ENCODE measurements around the gene PLCE1.

PLCE1 gene

DNA sequence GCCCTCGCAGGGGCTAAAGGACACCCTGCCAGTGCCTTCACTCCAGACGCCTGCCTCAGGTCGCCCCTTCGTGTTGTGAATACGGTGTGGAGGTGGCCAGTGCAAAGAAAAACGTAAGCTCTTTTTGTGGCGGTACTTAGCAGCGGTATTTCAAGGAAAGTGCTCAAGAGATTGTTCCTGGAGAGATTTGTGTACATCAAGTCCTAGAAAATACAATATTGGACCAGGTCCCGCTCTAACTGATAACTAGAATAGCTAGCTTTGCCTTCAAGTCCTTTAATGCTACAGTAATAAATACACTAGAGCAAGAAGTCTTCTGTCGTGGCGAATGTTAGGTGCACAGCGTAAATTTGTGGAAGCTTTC is 689 bp downstream of the PLCE1 start:
- no peak for DNase-seq (ENCODE audit: low spot score)

DNA sequence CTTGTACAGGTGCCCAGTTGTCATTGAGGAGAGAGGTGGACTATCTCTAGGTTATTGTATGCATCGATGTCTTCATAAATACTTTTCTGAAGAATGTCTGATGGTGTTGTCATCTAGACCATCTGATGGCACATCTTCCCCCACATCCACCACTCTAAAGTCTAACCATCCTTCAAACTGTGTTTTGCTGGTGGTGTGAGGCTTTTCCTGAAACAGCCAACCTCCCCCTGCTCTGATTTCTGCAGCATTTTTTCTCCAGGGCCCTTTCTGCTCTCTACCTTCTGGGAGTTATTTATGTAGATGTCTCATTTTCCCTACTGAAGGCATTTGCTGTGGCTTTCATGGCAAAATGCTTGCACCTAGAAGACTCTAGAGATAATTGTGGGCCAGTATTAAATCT is 1.5 kb downstream of the PLCE1 start:
- DNase-seq (ENCODE audit: low spot score): no peak

DNA sequence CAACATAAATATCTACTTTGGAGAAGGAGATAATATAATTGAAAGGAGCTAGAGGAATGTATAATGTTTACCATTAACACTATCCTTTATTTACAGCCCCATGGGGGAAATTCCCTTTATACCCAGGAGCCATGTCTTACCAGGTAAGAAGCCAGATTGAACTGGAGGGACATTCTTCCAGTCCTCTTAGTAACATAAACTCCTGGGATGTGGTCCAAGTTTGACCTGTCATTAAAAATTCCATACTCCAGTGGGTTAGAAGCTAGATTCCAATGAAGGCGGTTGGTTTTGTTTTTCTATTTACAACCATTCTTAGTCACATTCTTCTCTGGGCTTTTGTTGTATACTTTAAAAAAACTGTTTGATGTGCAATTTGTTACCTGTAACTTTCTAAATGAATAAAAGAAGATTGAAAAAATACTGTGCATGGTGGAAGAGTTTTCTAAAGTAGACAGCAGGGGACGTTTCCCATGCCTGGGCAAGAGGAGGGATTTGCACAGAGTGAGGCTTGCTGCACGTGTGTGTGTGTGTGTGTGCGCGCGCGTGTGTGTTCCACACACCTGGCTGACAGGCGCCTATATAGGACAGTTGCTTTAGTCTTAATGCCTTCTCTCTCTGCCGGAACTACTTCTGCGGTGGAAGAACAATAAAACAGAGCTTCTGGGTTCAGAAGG is 2.0 kb downstream of the PLCE1 start:
- DNase-seq (ENCODE audit: low spot score): peak; percentile 43

DNA sequence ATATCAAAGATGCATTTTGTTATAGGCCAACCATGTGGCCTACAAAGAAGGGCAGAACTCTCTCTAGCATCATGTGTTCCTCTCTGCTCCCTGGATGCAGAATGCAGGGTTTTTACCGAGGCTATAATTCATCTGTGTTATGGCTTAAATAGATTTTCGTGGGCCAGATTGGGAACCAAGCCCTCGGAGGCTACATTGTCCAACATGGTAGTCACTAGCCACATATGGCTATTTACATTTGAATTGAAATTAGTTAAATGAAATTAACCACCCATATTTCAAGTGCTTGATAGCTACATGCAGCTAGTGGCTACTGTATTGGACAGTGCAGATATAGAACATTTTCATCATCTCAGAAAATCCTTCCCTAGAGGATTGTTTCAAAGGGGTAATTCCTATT is 2.8 kb downstream of the PLCE1 start:
- no peak for DNase-seq (ENCODE audit: low spot score)

DNA sequence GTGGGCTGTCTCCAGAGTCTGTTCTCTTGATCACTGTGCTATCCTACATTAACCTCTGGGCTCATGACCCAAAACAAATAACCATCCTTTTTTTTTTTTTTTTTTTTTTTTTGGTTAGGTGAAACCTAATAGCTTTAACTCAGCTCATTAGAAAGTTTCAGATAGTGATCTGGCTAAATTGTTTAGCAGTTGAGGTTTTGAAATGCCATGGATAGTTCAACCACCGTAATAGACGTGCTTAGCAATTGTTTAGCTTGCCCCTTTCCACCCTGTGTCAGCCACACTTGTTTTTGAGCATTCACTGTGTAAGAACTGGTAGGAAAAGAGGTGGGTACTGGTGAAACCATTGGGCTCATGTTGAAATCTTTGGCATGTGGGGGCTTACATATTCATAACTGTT is 3.8 kb downstream of the PLCE1 start:
- no peak for DNase-seq (ENCODE audit: low spot score)

DNA sequence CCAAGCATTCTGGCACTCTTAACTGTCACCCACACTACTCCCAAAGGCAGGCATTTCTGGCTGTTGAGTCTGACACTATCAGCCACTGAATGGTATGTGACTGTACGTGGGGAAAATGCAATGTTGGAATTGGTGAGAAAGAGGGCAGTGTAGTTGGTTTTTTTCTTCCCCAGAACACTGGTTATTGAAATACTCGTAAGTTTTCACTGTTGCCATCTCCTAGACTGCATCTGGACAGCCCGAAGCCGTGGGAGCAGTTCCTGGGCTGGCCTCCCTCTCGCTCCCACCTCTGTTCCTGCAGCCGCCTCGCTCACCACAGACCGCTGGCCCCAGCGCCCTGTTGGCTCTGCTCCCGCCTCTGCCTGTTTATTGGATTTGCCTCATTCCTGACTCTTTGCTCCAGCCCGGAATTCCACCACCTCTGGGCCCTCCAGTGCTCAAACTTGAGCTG is 5.7 kb downstream of the PLCE1 start:
- DNase-seq (ENCODE audit: low spot score): peak; percentile 63

DNA sequence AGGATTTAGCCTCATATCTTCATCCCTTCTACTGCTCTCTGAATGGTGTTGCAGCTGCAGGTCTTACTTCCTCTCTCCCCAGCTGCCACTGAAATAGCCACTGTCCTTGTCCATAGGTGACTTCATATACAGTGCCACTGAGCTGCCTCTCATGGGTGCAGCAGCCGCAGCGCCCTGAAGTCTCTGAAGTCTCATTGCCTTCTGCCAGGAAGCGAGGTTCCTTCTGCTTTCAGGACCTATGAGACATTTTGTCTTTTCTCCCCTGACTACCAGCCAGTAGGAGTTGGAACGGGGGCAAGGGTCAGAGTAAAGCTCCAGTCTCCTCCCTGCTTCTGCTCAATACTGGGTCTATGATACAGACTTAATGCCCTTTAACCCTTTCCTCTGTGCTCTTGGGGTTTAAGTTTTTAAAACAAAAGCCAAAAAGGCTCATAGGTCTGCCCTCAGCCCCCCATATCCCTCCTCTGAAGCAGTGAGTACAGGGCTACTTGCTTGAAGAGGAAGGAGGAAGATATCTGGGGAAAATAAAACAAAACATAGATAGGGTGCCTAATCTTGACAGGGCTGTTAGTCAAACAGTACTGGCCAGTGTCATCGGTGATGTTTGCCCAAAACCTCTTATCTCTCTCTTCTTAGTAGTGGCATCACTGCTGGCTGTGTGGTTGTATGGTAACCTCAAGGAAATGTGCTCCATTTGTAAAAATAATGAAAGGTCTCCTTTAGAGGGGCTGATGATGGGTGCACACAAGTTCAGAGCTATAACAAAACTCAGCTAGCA is 7.1 kb downstream of the PLCE1 start:
- DNase-seq (ENCODE audit: low spot score): no peak

DNA sequence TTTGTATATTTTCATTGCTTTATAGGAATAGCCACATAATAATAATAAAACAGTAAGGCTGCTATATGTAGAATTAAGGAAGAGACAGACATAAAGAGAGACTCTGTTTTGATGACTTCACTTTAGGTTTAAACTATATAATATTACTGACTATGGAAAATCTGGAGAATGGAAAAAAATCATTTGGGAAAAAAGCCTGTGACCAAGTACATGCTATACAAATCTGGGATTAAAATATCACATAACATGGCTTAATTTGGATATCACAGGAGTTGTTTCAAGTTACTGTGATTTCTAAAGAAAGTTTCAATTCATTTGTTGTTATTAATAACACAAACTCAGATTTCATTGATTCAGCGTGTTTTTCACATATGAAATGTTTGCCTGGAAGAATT is 7.7 kb downstream of the PLCE1 start:
- DNase-seq (ENCODE audit: low spot score): no peak

DNA sequence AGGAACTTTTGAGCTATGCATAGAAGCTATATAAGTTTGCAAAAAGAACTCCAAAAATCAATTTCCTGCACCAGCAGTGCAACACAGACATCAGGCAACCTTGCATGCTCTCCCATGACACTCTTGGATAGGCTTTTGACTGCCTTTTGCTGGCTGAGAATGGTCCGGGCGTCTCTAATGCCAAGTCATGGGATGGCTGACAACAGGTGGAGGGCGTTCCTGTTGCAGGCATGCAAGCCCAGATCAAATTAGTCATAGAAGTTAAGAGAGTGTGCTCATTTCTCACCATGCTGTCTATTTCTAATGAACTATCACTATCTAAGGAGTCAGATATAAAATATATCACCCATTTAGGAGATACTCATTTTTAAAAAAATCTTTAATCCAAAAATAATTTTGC is 8.4 kb downstream of the PLCE1 start:
- no peak for DNase-seq (ENCODE audit: low spot score)

DNA sequence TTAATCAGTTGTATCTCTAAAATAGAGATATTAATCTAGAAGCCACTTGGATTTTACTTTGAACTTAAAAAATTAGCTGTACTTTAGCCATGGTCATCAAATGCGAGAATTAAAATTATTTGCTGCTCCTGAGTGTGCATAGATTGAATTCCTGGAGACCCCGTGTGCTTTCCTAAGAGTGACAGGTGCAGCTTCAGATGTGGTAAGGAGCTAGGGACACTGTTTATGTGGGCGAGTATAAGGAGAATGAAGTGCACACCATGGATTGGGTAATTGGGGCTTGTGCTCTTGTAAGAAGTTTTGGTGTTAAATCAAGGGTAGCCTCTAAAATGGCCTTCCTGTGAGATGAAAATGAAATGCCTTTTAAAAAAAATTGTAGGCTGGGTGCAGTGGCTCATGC is 9.8 kb downstream of the PLCE1 start:
- DNase-seq (ENCODE audit: low spot score): no peak

DNA sequence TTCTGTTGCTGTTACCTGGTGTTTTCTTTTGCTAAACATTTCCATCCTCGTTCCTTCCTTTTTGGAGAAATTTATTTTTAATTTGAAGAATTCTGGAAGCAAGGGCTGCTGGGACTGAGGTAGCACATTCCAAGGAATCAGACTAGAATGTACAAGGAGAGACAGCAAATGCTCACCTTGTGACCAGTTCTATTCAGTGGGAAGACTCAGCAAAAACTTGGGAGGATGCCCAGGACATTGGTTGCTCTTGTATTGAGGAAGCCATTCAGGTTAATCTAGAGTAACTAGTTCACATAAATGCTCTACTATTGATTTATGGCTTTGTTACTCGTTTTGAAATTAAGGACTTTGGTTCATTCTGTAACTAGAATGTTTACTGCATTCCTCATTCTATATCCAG is 11.3 kb downstream of the PLCE1 start:
- DNase-seq (ENCODE audit: low spot score): no peak

DNA sequence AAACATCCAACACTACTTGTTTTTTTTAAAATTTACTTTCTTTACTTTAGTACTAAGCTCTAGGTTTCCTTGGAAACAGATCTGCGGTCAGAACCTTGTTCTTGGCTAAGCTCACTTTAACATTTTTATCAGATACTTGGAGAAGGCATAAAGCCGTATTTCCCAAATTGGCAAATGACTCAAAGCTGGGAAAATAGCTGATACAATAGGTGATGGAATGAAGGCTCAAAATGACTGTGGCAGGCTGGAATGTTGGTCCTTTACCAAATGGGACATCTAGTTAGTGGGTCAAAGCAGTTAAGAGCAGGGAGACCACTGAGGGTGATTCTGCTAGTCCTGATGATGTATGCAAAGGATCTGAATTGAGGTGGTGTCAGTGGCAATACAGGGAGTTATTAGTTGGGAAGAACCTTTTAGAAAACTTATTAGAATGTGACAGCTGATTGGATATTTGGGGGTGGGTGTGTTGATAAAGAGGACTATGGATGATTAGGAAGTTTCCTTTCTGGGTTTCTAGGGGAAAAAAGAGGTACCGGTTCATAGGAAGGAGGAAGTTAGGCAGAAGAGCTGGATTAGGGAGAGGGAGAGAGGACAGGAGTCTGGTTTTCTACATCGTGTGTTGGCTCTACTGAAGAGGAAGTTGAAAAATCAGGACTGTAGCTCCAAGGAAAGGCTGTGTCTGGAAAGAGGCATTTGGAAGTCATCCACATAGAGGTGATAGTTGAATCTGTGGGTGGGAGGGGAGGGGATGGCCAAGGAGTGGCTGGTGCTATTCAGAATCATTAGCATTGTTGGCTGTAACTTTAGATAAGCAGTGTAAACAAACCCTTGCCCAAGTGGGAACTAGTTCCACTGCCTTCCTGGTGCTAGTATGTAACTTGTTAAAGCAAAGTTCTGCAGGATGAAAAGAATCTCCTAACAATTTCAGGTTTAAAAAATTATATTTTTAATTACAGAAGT is 13.1 kb downstream of the PLCE1 start:
- DNase-seq (ENCODE audit: low spot score): no peak

DNA sequence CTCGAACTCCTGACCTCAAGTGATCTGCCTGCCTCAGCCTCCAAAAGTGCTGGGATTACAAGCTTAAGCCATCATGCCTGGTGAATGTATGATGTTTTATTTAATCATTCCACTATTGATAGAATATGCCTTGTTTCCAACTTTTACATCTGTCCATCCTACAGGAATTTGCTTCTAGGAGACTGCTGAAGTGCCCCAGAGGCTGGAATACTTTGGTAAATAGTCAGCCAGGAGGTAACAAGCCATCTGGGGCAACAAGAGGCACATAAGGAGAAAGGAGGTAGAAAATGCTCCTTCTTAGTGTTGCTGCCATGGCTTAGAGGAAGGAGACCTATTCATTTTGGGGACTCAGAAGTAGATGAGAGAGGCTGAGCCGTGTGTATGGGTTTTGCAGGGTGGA is 14.8 kb downstream of the PLCE1 start:
- DNase-seq (ENCODE audit: low spot score): no peak

DNA sequence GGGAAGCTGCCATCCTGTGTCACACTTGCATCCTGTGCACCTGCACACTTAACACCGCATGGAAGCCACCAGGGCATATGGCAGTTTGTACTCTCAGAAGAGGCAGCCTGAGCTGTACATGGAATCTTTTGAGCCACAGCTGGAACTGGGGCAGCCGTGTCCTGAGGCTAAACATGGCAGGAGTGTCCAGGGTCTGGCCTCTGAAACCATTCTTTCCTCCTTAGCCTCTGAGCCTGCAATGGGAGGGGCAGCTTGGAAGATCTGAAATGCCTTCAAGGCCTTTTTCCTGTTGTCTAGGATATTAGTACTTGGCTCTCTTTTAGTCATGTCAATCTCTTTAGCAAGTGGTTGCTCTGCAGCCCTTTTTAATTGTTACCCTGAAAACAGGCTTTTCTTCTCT is 16.4 kb downstream of the PLCE1 start:
- no peak for DNase-seq (ENCODE audit: low spot score)

DNA sequence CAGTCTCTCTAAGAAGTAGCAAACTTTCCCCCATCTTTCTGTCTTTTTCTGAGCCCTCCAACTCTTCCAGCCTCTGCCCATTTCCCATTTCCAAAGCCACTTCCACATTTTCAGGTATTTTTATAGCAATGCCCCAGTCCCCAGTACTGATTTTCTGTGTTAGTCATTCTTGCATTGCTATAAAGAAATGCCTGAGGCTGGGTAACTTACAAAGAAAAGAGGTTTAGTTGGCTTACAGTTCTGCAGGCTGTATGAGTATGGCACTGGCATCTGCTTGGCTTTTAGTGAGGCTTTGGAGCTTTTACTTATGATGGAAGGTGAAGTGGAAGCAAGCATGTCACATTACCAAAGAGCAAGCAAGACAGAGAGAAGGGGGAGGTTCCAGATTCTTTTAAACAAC is 17.2 kb downstream of the PLCE1 start:
- DNase-seq (ENCODE audit: low spot score): no peak

DNA sequence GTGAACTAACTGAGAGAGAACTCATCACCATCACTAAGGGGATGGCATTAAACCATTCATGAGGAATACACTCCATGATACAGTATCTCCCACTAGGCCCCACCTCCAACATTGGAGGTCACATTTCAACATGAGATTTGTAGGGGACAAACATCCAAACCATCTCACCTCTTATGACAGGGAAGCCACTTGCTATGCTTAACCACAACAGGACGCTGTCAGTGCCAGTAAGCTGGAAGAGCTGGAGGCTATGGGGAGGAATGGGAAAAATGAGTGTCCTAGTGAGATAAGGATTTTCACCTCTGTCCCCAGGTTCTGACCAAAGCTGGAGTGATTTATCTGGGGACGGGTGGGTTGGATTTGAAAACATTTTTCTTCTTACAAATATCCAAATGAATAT is 17.6 kb downstream of the PLCE1 start:
- no peak for DNase-seq (ENCODE audit: low spot score)

DNA sequence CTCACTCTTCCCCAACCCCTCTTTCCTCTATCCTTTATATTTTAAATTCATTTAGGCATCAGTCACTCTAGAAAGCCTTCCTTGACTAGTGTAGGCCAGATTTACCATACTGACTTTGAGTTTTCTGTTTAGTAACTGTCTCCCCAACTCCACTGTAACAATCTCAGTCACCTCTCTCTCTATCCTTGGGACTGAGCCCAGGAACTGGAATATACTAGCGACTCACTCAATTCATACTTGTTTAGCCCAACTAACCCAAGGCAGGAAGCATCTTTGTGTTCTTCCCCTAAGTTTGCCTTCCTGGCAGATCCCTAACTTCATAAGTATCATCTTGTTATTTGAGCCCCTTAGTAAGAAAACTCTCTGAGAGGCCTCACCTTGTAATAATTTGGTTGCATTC is 19.1 kb downstream of the PLCE1 start:
- no peak for DNase-seq (ENCODE audit: low spot score)

DNA sequence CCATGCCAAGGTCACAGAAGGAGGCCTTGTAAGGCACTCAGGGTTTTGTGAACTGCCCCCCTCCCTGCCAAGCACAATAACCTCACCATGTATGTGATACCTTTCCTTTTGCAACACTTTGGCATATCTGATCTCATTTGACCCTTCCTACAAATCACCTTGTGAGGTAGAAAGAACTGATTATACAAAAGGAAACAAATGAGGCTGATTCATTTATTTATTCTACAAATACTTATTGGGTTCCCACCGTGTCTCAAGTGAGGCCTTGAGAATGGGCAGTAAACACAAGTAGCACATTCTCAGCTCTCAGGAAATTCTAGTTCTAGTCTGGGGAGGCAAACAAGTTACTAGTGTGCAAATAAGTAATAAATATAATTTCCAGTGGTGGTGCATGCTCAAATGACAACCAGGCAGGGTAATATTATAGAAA is 19.6 kb downstream of the PLCE1 start:
- DNase-seq (ENCODE audit: low spot score): no peak

DNA sequence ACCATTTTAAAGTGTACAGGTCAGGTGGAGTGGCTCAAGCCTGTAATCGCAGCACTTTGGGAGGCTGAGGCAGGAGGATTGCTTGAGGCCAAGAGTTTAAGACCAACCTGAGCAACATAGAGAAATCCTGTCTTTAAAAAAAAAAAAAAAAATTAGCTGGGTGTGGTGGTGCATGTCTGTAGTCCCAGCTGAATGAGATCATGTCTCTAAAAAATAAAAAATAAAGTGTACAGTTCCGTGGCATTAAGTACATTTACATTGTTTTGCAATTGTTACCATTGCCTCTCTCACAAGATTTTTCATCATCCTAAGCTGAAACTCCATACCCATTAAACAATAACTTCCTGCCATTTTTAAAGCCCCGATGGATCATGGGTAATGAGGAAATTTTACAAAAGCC is 20.6 kb downstream of the PLCE1 start:
- DNase-seq (ENCODE audit: low spot score): no peak

DNA sequence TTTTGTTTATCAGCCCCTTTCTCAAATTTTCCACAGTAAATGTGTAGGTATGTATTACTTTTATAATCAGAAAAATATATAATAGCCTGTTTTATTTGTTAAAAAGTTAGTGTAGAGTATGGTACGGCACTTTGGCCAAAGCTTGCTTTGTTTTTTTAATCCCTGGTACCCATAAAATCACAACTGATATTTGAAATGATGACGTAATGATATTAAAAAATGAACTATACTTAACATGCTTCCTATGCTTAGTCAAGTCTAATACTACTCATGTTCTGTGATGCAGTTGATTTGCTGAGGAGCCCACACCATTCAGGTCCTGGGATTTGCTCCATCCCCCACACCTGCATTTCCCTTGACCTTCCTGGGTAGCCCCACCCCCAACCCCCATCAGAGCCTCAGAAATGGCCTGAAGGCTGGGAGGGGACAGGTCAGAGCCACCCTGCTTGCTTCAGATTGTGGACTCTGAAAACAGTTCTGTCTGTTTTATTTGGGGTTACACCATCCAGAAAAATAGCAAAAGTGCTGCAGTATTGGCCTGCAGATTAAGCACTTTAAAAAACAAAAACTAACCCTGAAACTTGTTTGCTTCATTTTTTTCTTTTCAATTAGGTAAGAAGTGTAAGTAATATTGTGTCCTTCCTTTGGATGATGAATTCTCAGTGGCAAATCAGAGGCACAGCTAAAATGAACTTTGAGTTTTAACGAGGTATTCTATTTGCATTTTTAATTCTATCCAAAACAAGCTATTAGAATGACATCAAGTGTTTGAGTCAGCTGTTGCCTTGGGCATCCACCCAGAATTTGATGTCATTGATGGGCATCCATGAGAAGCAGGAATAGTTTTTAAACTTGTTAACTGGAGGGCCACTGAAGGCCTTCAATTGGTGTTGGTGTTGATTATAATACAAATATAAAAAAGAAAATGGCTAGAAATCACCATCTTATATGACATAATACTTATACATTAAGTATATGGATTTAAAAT is 23.3 kb downstream of the PLCE1 start:
- no peak for DNase-seq (ENCODE audit: low spot score)

DNA sequence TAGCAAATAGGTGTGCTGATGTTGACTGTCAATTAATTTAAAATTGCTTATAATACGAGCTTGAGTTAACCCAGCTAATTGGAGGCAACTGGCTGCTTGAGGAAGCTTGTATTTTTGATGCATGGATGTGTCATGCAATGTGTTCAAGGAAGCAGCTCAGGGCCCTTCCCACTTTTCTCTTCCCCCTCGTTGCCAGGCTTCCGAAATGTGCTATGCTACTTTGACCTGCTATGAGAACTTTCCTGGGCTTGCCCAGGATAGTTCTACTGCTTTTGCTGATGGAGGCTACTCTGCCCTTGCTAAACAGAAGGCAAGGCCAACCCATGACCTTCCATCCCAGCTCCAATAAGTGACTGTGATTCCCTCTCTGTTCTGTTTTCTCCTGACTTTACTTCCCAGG is 24.4 kb downstream of the PLCE1 start:
- DNase-seq (ENCODE audit: low spot score): no peak

DNA sequence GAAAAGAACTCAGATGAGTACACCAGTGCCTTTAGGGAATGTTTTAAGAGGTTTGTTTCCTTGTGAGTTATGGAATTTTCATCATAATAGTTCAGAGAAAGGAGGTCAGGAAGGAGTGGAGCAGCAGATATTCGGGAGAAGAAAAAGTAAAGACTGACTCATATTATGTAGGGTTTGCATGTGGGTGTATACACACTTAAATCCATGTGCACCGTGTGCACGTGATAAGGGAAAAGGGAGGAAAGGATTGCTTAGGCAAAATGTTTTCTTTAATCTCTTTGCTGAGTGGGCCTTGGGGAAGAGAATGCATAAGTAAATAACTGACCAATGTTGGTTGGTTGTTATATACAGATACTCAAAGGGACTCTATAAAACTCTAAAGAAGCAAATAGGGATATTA is 30.2 kb downstream of the PLCE1 start:
- no peak for DNase-seq (ENCODE audit: low spot score)

Data from hepatic stellate cell (primary cell).